Measurements from ENCODE around the gene KCP. TPM values are rescaled to one million over a fixed set of nuclear protein-coding genes. Genes with fewer than 3 reads are reported as not detected.

KCP gene
- total RNA-seq, 1 experiment from 2014 or later: 1.6 TPM

DNA sequence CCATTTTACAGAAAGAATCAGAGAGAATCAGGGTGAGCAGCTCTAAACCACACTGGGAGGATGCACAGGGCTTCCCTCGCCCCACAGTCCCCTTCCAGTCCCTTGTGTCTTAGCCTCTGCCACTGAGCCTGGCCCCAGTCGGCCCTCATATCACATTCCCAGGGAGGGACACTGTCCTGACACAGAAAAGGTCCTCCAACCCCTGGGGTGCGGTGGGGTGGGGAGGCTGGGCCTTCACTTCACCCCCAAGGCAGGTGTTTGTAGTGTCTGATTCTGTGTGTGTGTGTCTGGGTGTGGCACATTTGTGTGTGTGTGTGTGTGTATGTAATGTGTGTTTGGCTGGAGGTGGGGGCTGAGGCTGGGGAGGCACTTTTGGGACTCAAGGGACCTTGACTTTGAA is 1.8 kb upstream of the KCP start:
- H3K4me3 ChIP-seq (replicated peaks in 1 of 2; ENCODE audit: low read depth in 1 of 2, low read length in 2 of 2): no peak overlapping the region
- TF ChIP-seq EZH2 (IDR thresholded peaks at IDR 0.05): no peak
- no peak for TF ChIP-seq TCF7L2 (IDR thresholded peaks at IDR 0.05; ENCODE audit: borderline replicate concordance, extremely low read depth, insufficient read depth, insufficient read length)
- TF ChIP-seq ELF1 (IDR thresholded peaks at IDR 0.05; ENCODE audit: borderline replicate concordance, low read depth): no peak
- no peak for TF ChIP-seq CBX3 (IDR thresholded peaks at IDR 0.05; ENCODE audit: low read depth)
- no peaks in the 10 kb centered on the region for H3K79me2 ChIP-seq (ENCODE audit: insufficient read depth, low read length)
- no peaks in the 10 kb centered on the region for H3K9me2 ChIP-seq (ENCODE audit: insufficient read depth)
- intact Hi-C loops (cut with micrococcal nuclease): no loop called here
- ChIA-PET POLR2A (no interaction called here), CTCF (no interaction called here), RAD21 (ENCODE audit: low non-redundant PET in 1 of 2, low total read pairs in 2 of 2, uncharacterized antibody in 2 of 2, unreplicated experiment in 2 of 2) (no interaction called here)
- H3K27me3 ChIP-seq (ENCODE audit: insufficient read depth, low read length): no peaks in the 10 kb centered on the region
- H2AFZ ChIP-seq (ENCODE audit: low read depth, low read length, poor library complexity, severe bottlenecking): no peak overlapping the region
- BruUV-seq (replicated peaks): no TSS peak
- no peaks in the 10 kb centered on the region for H3K36me3 ChIP-seq (ENCODE audit: control insufficient read depth in 1 of 2, insufficient read depth in 2 of 2, low read length in 2 of 2)
- peaks cover 0 to 5% of the 10 kb centered on the region in 2 experiments; a peak in 1 of 4 replicates for H3K4me1 ChIP-seq (ENCODE audit: control insufficient read depth in 1 of 2, insufficient read depth in 2 of 2, low read length in 2 of 2)
- no peak for ATAC-seq
- no peaks in the 10 kb centered on the region for H3K9me3 ChIP-seq (ENCODE audit: control insufficient read depth in 1 of 2, insufficient read depth in 1 of 2, low read depth in 1 of 2, low read length in 2 of 2)
- H3K27ac ChIP-seq (ENCODE audit: low read depth, low read length): no peak overlapping the region
- no peak overlapping the region for H3K4me2 ChIP-seq (ENCODE audit: low read length)
- H4K20me1 ChIP-seq (ENCODE audit: insufficient read depth): no peaks in the 10 kb centered on the region
- DNase-seq (ENCODE audit: low read depth, low spot score): no peak
- H3K9ac ChIP-seq (ENCODE audit: low read length): no peak overlapping the region

DNA sequence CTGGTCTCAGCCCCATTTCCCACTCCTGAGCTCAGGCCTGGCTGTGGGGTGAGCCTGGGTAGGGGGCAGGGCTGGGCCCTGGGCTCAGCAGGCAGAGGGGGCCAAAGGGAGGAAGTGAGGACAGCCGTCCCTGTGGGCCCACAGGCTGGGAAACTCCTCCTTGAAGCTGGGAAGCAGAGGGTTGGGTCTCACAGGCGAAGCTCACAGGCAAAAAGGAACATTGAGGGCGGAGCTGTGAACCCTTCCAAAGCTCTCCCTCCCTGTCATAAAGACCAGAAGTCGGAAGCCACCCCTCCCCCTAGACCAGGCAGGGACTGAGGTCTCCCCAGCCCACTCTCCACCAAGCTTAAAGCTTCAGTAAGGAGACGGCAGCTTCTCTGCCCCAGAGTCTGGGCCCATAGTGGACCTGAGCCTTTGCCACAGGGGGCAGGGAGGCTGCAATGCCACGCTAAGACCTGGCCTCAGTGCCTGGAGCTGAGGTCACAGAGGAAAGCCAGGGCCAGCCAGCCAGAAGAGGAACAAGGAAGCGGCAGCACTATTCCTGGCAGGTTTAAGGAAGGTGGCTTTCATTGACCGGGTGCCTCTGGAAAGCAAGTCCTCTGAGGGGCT is 1.0 kb upstream of the KCP start:
- no peaks in the 10 kb centered on the region for H3K36me3 ChIP-seq (ENCODE audit: control insufficient read depth in 1 of 2, insufficient read depth in 2 of 2, low read length in 2 of 2)
- H3K4me2 ChIP-seq (ENCODE audit: low read length): no peak overlapping the region
- ChIA-PET RAD21 (ENCODE audit: low non-redundant PET in 1 of 2, low total read pairs in 2 of 2, uncharacterized antibody in 2 of 2, unreplicated experiment in 2 of 2) (interaction anchor here in 1 of 2 experiments (0.5 kb wide), 1 partner anchor 438 kb away, joined by 3 read pairs; no protein-coding TSS in a partner anchor), POLR2A (no interaction called here), CTCF (no interaction called here)
- peaks cover 0 to 5% of the 10 kb centered on the region in 2 experiments; a peak in 1 of 4 replicates for H3K4me1 ChIP-seq (ENCODE audit: control insufficient read depth in 1 of 2, insufficient read depth in 2 of 2, low read length in 2 of 2)
- H2AFZ ChIP-seq (ENCODE audit: low read depth, low read length, poor library complexity, severe bottlenecking): no peak overlapping the region
- no peak overlapping the region for H3K4me3 ChIP-seq (replicated peaks in 1 of 2; ENCODE audit: low read depth in 1 of 2, low read length in 2 of 2)
- H4K20me1 ChIP-seq (ENCODE audit: insufficient read depth): no peaks in the 10 kb centered on the region
- H3K9me3 ChIP-seq (ENCODE audit: control insufficient read depth in 1 of 2, insufficient read depth in 1 of 2, low read depth in 1 of 2, low read length in 2 of 2): no peaks in the 10 kb centered on the region
- no peak overlapping the region for H3K27ac ChIP-seq (ENCODE audit: low read depth, low read length)
- intact Hi-C loops (cut with micrococcal nuclease): no loop called here
- H3K9ac ChIP-seq (ENCODE audit: low read length): no peak overlapping the region
- DNase-seq (ENCODE audit: low read depth, low spot score) (no peak), ATAC-seq (0 out of 2 replicates have a peak, but pooled peaks have one; percentile 15)
- TF ChIP-seq JUND (IDR thresholded peaks at IDR 0.05) (no peak), FOSL1 (IDR thresholded peaks at IDR 0.05; ENCODE audit: low read depth) (no peak), ELF1 (IDR thresholded peaks at IDR 0.05; ENCODE audit: borderline replicate concordance, low read depth) (no peak), POLR2AphosphoS5 (IDR thresholded peaks at IDR 0.05; ENCODE audit: low read depth, low read length) (no peak), CEBPB (IDR thresholded peaks at IDR 0.05; ENCODE audit: low read depth) (no peak), EZH2 (IDR thresholded peaks at IDR 0.05) (no peak)
- TF ChIP-seq, protein P1, sequence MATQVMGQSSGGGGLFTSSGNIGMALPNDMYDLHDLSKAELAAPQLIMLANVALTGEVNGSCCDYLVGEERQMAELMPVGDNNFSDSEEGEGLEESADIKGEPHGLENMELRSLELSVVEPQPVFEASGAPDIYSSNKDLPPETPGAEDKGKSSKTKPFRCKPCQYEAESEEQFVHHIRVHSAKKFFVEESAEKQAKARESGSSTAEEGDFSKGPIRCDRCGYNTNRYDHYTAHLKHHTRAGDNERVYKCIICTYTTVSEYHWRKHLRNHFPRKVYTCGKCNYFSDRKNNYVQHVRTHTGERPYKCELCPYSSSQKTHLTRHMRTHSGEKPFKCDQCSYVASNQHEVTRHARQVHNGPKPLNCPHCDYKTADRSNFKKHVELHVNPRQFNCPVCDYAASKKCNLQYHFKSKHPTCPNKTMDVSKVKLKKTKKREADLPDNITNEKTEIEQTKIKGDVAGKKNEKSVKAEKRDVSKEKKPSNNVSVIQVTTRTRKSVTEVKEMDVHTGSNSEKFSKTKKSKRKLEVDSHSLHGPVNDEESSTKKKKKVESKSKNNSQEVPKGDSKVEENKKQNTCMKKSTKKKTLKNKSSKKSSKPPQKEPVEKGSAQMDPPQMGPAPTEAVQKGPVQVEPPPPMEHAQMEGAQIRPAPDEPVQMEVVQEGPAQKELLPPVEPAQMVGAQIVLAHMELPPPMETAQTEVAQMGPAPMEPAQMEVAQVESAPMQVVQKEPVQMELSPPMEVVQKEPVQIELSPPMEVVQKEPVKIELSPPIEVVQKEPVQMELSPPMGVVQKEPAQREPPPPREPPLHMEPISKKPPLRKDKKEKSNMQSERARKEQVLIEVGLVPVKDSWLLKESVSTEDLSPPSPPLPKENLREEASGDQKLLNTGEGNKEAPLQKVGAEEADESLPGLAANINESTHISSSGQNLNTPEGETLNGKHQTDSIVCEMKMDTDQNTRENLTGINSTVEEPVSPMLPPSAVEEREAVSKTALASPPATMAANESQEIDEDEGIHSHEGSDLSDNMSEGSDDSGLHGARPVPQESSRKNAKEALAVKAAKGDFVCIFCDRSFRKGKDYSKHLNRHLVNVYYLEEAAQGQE (IDR thresholded peaks at IDR 0.05; ENCODE audit: low read depth): no peak
- H3K9me2 ChIP-seq (ENCODE audit: insufficient read depth): no peaks in the 10 kb centered on the region
- no TSS peak for BruUV-seq (replicated peaks)
- no peaks in the 10 kb centered on the region for H3K27me3 ChIP-seq (ENCODE audit: insufficient read depth, low read length)
- H3K79me2 ChIP-seq (ENCODE audit: insufficient read depth, low read length): no peaks in the 10 kb centered on the region

All from HCT116 (cell line).